ENCODE results near the gene APOB. TPM values are rescaled to one million over a fixed set of nuclear protein-coding genes. Genes with fewer than 3 reads are reported as not detected.

Gene APOB
- total and polyA plus RNA-seq, 2 of the 8 experiments (the other 6 are each of a cell fraction or from before 2014, with no cell fraction given) = 0.15 to 0.61 TPM

GRCh38 chr2:21033237-21034155 is 10.4 kb downstream of the APOB start:
- Histone ChIP-seq H2BK5ac (ENCODE audit: low read depth, low read length) (no peak overlapping the region), H3K36me3 (ENCODE audit: control insufficient read depth in 2 of 4, insufficient read depth in 4 of 4, low read length in 3 of 4) (no peaks in the 10 kb centered on the region), H3K4me2 (ENCODE audit: insufficient read depth in 1 of 2, low read depth in 2 of 2, low read length in 2 of 2) (no peak overlapping the region), H3K56ac (replicated peaks; ENCODE audit: insufficient read length, low read depth, low read length) (no peak overlapping the region), H3K79me2 (ENCODE audit: control insufficient read depth in 1 of 2, insufficient read depth in 2 of 2, low read length in 2 of 2) (no peaks in the 10 kb centered on the region), H4K20me1 (replicated peaks in 1 of 2; ENCODE audit: control insufficient read depth in 1 of 2, insufficient read depth in 2 of 2, low read length in 2 of 2) (no peaks in the 10 kb centered on the region), H3K23ac (ENCODE audit: insufficient read length) (no peak overlapping the region), H3K4me1 (replicated peaks in 1 of 4; ENCODE audit: control insufficient read depth in 3 of 4, insufficient read depth in 4 of 4, low read length in 3 of 4) (no peaks in the 10 kb centered on the region), H3K9me3 (ENCODE audit: insufficient read depth in 2 of 2, low read depth in 1 of 2, low read length in 1 of 2) (no peaks in the 10 kb centered on the region), H3K27ac (ENCODE audit: low read depth, low read length) (no peak overlapping the region), H4K8ac (ENCODE audit: extremely low read depth, insufficient read depth, low read length) (no peak overlapping the region), H3K27me3 (replicated peaks in 1 of 4; ENCODE audit: control insufficient read depth in 3 of 4, extremely low read depth in 1 of 4, insufficient read depth in 3 of 4, low read length in 3 of 4) (no peaks in the 10 kb centered on the region), H4K91ac (replicated peaks; ENCODE audit: insufficient read length, low read length) (no peak overlapping the region), H3K14ac (ENCODE audit: insufficient read length) (no peak overlapping the region), H2BK120ac (replicated peaks; ENCODE audit: low read depth, low read length) (no peak overlapping the region), H3K23me2 (ENCODE audit: low read depth, low read length) (no peaks in the 10 kb centered on the region; the same call in 1 of the 2 replicates), H3K9ac (replicated peaks in 1 of 4; ENCODE audit: extremely low read depth in 1 of 4, low read depth in 3 of 4, low read length in 3 of 4) (no peak overlapping the region), H4K5ac (ENCODE audit: insufficient read length, low read depth, low read length) (no peak overlapping the region), H2BK15ac (ENCODE audit: low read length) (no peak overlapping the region), H3K18ac (ENCODE audit: extremely low read depth, low read length) (no peak overlapping the region), H3K4me3 (ENCODE audit: extremely low read depth in 1 of 4, insufficient read depth in 2 of 4, low read depth in 3 of 4, low read length in 4 of 4) (no peak overlapping the region), H2AK5ac (ENCODE audit: low read depth, low read length) (no peak overlapping the region), H2BK12ac (ENCODE audit: low read depth, low read length) (no peak overlapping the region), H3K4ac (replicated peaks; ENCODE audit: insufficient read length, low read depth, low read length) (no peak overlapping the region), H2AFZ (ENCODE audit: low read length) (no peak overlapping the region), H2BK20ac (ENCODE audit: low read length) (no peak overlapping the region), H3K79me1 (ENCODE audit: low read depth, low read length) (no peaks in the 10 kb centered on the region)
- ChIA-PET CTCF (ENCODE audit: partially characterized antibody) (interaction anchor here (0.5 to 2.5 kb wide), 14 partner anchors 9 to 432 kb away, joined by 3 to 14 read pairs (median 4); partner anchors contain the start of gene APOB), POLR2A (ENCODE audit: partially characterized antibody) (no interaction called here)
- no peak for DNase-seq (ENCODE audit: low read depth in 1 of 2, low spot score in 2 of 2)
- no peak for TF ChIP-seq NANOG (IDR thresholded peaks at IDR 0.05; ENCODE audit: insufficient read depth, low read depth, low read length, poor library complexity, severe bottlenecking)
- TF ChIP-seq KDM4A (IDR thresholded peaks at IDR 0.05; ENCODE audit: low read depth, low read length, severe bottlenecking) = no peak
- no peak for FAIRE-seq
- 100% methylated on average over 2 of the region's 2 CpGs; no CpG with 5 or more reads in 1 of the 2 experiments for WGBS, 2 experiments (ENCODE audit: extremely low coverage in 1 of 2, insufficient coverage in 1 of 2, insufficient read length in 1 of 2, insufficient replicate concordance in 2 of 2, low coverage in 1 of 2, low lambda C conversion rate in 2 of 2, missing lambda C conversion rate in 1 of 2)

All from H1 (cell line).